Esophagus squamous epithelium (tissue), 5 donors: Measurements from ENCODE around the gene RSBN1. TPM values are rescaled to one million over a fixed set of nuclear protein-coding genes. Genes with fewer than 3 reads are reported as not detected.

Experiments used
- DNase-seq: peaks from one replicate; lab custom pipeline; 2025; lab: John Stamatoyannopoulos, UW
- H3K27ac ChIP-seq, 4 donors: fragments of 200-600 bp; sonication (generic); one replicate each; pipeline ENCODE4 v1.5.1; 2016 to 2019; ENCODE audit warnings: mild to moderate bottlenecking in 1 of 4
- H3K27me3 ChIP-seq, 4 donors: fragments of 200-600 bp; sonication (generic); 1 replicate in 3 of 4; 2 replicates in 1 of 4; pipeline versions ENCODE4 v1.5.1 to v1.6.0; 2017 to 2021; ENCODE audit warnings: antibody characterized with exemption in 1 of 4
- H3K36me3 ChIP-seq, 3 donors: fragments of 200-600 bp; sonication (generic); one replicate each; pipeline ENCODE4 v1.5.1; 2016 to 2019
- H3K4me1 ChIP-seq, 3 donors: fragments of 200-600 bp; sonication (generic); one replicate each; pipeline ENCODE4 v1.5.1; 2017 to 2019
- H3K4me3 ChIP-seq, 4 donors: fragments of 200-600 bp; sonication (generic); 1 replicate in 3 of 4; 2 replicates in 1 of 4; pipeline ENCODE4 v1.5.1; 2016 to 2019; ENCODE audit warnings: mild to moderate bottlenecking in 2 of 4, moderate library complexity in 1 of 4
- H3K9me3 ChIP-seq, 3 donors: fragments of 200-600 bp; sonication (generic); one replicate each; pipeline ENCODE4 v1.5.1; 2016 to 2019
- POLR2A ChIP-seq, 4 donors: fragments of 450-650 bp; IDR thresholded peaks; one replicate each; pipeline ENCODE4 v1.6.1; 2017; ENCODE audit warnings: antibody characterized with exemption in 4 of 4, mild to moderate bottlenecking in 4 of 4, moderate library complexity in 3 of 4
- WGBS, 2 donors: methylation state at CpG; one replicate each; pipeline ENCODE4 v1.1.5; 2018; 5-methylcytosine and 5-hydroxymethylcytosine counted together
- intact Hi-C: fragments of 100-400 bp; cut with DNase I; formaldehyde crosslinking; loops from one replicate; pipeline ENCODE4 v1.15.0; 2022
- total RNA-seq, 4 donors: library from RNA; depleted of rRNA; stranded (reverse); fragments of >200 nt; gene quantifications; one replicate each; pipeline ENCODE4 v1.1.0, GENCODE V29; 2016
- TF ChIP-seq, protein P1 (sequence below), 6 experiments: fragments of 450-650 bp in 4 of 6; fragments of 200-600 bp in 2 of 6; sonication (generic) in 2 of 6; IDR thresholded peaks; one replicate each; pipeline ENCODE4 v1.5.1; 2016 to 2019; ENCODE audit warnings: antibody characterized with exemption in 6 of 6, mild to moderate bottlenecking in 4 of 6, moderate library complexity in 4 of 6
- donor health status: DM: yes; HTN: yes; CAD: no.

The RSBN1 gene
- total RNA-seq, 4 donors from 2014 or later: 8.0 to 18.7 (median 10.6) TPM

DNA sequence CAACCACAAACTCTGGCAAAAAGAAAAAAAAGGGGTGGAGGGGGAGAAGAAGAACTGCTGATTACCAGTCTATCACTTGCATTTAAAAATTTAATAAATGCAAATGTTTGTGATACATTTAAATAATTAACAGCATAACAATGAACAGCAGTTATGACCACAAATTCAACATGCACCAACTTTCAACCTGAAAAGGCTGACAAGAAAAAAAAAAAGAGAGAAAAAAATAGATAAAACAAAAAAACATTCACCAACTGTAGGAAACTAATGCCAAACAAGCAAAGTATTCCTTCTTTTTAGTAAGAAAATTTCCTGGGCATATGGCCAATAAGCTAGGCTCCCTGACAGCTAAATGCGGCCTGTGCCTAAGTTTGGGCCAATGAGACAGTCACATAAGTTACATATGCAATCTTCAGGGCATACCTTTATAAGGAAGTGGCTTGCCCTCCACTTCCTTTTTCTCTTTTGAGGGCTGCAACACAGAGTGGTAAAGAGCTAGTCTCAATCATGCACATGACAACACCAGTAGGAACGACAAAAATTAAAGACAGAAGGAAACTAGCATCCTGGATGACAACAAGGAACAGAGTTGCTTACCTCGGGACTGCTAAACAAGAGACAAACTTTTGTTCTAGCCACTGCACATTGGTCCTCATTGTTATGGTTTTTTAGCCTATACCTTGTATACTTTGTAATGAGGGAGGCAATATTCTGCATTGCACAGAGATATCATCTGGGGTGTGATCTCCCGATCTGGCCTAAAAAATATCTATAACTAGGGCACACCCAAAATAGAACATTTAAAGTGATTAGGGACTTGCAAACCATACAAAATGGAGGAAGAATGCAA lies 28.8 kb downstream of the RSBN1 start:
- WGBS, 2 donors: 27 to 40% methylated on average over 4 of the region's 4 CpGs
- peaks cover 14 to 40% (median 17%) of the 10 kb centered on the region in 3 donors for H3K4me1 ChIP-seq
- no peak for DNase-seq

DNA sequence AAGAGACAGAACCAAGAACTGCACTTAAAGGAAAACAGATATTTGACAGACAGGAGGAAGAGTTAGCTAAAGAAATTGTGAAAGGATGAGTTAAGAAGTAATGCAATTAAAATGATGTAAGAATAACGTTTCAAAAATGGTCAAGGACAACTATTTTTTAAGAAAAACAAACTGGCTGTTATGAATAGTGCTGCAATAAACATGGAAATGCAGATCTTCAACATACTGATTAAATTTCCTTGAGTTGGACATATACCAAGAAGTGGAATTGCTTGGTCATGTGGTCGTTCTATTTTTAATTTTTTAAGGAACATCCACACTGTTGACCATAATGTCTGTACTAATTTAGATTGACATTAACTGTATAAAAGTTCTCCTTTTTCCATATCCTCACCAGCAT lies 29.9 kb downstream of the RSBN1 start:
- H3K4me3 ChIP-seq: no peak overlapping the region
- intact Hi-C loops: no loop called here
- TF ChIP-seq, protein P1, sequence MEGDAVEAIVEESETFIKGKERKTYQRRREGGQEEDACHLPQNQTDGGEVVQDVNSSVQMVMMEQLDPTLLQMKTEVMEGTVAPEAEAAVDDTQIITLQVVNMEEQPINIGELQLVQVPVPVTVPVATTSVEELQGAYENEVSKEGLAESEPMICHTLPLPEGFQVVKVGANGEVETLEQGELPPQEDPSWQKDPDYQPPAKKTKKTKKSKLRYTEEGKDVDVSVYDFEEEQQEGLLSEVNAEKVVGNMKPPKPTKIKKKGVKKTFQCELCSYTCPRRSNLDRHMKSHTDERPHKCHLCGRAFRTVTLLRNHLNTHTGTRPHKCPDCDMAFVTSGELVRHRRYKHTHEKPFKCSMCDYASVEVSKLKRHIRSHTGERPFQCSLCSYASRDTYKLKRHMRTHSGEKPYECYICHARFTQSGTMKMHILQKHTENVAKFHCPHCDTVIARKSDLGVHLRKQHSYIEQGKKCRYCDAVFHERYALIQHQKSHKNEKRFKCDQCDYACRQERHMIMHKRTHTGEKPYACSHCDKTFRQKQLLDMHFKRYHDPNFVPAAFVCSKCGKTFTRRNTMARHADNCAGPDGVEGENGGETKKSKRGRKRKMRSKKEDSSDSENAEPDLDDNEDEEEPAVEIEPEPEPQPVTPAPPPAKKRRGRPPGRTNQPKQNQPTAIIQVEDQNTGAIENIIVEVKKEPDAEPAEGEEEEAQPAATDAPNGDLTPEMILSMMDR (IDR thresholded peaks at IDR 0.05): no peak
- TF ChIP-seq POLR2A (IDR thresholded peaks at IDR 0.05): no peak
- H3K4me1 ChIP-seq: peaks cover 14 to 40% (median 17%) of the 10 kb centered on the region in 3 donors
- WGBS, 2 donors: 42 to 59% methylated on average over 2 of the region's 2 CpGs
- H3K27ac ChIP-seq: no peak overlapping the region
- DNase-seq: no peak
- H3K27me3 ChIP-seq: no peaks in the 10 kb centered on the region
- H3K36me3 ChIP-seq: peaks cover 0 to 4% (median 0%) of the 10 kb centered on the region in 3 donors
- no peaks in the 10 kb centered on the region for H3K9me3 ChIP-seq

More for the DNA sequence above, 28.8 kb downstream of the RSBN1 start:
- no peaks in the 10 kb centered on the region for H3K36me3 ChIP-seq
- intact Hi-C loops: no loop called here
- TF ChIP-seq, protein P1 (IDR thresholded peaks at IDR 0.05): no peak
- TF ChIP-seq POLR2A (IDR thresholded peaks at IDR 0.05): peak in 1 of 4 donors; percentile 19
- no peaks in the 10 kb centered on the region for H3K9me3 ChIP-seq
- H3K27ac ChIP-seq: peak overlapping the region in 3 of 4 donors; percentile 24 to 53 (median 52)
- H3K27me3 ChIP-seq: no peaks in the 10 kb centered on the region
- no peak overlapping the region for H3K4me3 ChIP-seq

DNA sequence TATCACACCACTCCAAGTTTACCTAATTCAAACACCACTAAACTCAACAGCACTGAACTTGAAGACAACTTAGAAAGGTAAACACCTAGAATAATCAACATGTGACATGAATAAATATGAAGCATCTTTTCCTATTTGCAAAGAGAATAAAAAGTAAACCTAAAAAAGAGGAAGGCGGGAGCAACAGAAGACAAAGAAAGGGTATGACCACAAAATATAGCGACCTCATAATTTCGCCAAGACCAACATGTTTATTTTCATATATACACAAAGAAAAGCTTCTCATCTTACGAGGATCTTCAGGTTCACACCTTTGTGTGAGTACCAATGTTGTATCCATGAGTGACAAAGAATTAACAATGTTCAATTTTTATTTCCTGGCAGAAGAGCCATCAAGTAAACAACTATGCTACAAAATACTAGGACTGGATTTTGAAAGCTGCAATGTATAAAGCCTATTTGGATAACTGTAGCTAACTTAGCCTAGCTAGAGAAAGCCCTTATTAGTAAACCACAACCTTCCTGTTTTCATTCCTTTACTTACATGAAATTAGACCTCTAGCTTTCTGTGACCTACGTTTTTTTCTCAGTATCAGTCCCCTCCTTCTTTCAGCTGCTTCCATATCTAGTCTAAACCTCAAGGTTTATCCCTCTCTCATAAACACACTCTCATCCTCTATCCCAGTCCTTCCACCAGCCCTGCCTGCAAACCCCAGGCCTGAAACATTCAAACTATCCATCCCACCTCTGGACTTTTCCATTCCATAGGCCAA lies 31.7 kb downstream of the RSBN1 start:
- TF ChIP-seq POLR2A (IDR thresholded peaks at IDR 0.05): no peak
- TF ChIP-seq, protein P1 (IDR thresholded peaks at IDR 0.05): no peak
- Histone ChIP-seq H3K4me1 (peaks cover 14 to 40% (median 17%) of the 10 kb centered on the region in 3 donors), H3K36me3 (peaks cover 0 to 22% (median 0%) of the 10 kb centered on the region in 3 donors), H3K27me3 (no peaks in the 10 kb centered on the region), H3K4me3 (no peak overlapping the region), H3K9me3 (no peaks in the 10 kb centered on the region), H3K27ac (no peak overlapping the region)
- DNase-seq: no peak
- intact Hi-C loops: no loop called here
- 73% methylated on average over 5 of the region's 5 CpGs for WGBS, 2 donors

DNA sequence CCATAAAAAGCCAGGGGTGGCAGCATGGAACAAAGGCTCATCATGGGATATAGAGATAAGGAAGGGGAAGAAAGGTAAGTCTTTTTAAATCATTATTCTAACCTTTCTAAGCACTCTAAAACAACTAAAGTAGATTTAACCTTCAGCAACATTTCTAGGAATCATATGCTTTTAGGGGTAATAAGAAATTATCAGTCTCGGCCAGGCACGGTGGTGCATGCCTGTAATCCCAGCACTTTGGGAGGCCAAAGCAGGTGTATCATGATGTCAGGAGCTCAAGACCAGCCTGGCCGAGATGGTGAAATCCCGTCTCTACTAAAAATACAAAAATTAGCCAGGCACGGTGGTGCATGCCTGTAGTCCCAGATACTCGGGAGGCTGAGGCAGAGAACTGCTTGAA lies 32.7 kb downstream of the RSBN1 start:
- Histone ChIP-seq H3K27me3 (no peaks in the 10 kb centered on the region), H3K27ac (no peak overlapping the region), H3K4me1 (peaks cover 14 to 36% (median 17%) of the 10 kb centered on the region in 3 donors), H3K36me3 (peaks cover 0 to 32% (median 0%) of the 10 kb centered on the region in 3 donors), H3K4me3 (no peak overlapping the region), H3K9me3 (no peaks in the 10 kb centered on the region)
- no peak for TF ChIP-seq POLR2A (IDR thresholded peaks at IDR 0.05)
- TF ChIP-seq, protein P1 (IDR thresholded peaks at IDR 0.05): no peak
- WGBS, 2 donors: 88 to 96% methylated on average over 5 to 6 of the region's 6 CpGs
- no peak for DNase-seq
- intact Hi-C loops: no loop called here
